Stimulated activated naive CD4-positive, alpha-beta T cell (primary cell): ENCODE measurements around the gene BLOC1S3.

ENCODE experiments used
- DNase-seq, 6 experiments: peaks; one replicate each; lab custom pipeline; 2025; lab: John Stamatoyannopoulos, UW

The BLOC1S3 gene

DNA sequence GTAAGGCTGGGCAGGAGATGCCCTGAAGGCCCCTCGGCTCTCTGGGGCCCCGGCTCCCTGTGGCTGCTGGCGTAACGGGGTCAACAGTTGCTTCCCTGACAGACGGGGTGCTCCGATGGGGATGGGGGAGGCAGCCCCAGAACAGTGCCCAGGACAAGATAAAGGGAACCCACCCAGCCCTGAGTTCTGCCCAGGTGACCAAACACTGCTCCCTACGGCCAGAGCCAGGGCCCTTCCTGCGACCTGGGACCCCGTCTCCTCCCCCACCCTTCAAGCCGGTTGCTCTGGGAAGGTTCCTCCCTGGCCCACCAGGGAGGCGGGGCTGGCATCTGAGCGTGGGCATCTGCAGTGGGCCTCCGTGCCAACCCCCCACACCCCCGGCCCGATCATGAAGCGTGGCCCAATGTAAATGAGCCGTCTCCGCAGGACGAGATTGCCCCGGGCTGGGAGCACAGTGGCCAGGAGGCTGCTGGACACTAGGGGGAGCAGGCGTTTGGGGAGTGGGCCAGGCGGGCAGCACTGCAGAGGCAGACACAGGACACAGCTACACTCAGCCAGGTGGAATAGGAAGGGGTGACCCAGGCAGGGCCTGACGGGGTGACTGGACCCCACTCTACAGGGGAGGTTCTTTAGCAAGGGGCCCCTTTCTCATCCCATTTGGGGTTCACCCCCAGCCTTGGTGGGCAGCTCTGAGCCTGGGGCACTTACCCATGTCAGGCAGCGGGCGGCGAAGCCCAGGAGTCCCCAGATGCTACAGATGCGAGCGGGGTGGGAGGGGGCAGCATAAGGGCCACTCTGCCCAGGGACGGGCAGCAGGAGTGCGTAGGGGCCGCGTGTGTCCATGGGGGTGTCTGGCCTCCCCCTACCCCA lies 16.6 kb upstream of the BLOC1S3 start:
- DNase-seq: no peak

DNA sequence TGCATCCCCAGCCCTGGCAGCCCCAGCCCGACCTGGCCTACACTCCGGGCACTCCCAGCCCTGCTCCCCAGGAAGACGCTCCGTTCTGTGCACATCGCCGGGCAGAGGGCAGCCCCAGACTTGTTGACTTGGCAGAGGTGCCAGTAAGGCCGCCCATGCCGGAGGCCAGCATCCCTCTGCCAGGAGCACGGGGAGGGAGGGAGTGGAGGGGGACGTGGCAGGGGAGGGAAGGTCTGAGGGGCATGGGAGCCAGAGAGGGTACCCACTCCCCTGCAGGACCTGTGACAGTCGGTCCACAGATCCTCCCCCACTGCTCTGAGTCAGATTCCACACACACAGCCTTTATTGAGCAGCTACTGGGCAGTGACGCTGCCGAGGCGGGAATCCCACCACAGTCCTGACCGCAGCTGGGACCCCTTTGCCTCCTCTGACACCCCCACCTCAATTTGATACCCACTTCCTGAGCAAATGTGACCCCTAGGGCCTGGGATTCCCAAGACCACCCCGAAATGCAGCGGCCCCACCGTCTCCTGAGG lies 15.9 kb upstream of the BLOC1S3 start:
- DNase-seq: no peak

DNA sequence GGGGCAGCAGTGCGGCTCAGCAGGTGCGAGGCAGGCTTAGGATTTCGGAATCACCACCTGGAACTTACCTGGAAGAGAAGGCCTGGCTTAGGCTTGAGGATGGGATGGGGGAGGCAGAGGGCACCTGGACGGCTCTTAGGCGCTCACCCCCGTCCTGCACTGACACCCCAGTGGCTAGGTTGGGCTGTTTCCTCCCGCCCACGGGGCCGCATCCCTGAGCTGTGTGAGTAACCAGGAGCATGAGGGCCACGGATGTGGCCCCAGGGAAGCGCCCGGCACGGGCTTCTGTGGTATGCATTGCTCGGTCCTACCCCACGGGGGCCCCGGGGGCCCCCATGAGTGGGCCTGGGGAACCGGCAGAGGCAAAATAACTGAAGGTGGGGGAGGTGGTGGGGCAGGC lies 15.4 kb upstream of the BLOC1S3 start:
- no peak for DNase-seq

DNA sequence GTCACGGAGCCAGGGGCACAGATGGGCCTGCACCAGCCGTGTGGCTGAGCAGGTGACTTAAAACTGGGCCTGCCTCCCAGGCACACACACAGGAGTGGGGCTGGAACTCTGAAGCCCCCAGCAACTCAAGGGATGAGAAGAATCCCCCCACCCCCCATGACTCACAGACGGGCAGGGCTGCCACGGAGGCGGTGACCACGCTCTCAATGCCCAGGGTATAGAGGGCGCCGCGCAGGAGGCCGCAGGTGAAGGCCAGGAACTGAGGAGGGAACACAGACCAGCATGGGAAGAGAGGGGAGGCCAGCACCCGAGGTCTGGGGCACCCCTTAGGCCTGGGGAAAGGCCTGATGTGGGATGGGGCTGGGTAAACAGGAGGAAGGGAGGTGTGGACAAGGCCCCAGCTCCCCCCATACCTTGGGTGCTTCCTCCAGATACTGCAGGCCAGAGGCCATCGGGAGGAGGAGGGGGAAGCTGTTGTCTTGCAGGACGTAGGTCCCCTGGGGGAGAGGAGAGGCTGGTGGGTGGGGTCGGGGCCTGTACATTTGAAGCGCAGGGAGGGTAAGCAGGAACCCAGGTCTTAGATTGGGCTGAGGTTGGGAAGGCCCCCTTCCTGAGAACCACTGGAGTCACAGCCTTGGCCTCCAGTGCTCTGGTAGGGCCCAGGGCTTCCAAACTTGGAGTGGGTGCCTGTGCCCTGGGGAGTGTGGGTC lies 14.7 kb upstream of the BLOC1S3 start:
- DNase-seq: no peak

DNA sequence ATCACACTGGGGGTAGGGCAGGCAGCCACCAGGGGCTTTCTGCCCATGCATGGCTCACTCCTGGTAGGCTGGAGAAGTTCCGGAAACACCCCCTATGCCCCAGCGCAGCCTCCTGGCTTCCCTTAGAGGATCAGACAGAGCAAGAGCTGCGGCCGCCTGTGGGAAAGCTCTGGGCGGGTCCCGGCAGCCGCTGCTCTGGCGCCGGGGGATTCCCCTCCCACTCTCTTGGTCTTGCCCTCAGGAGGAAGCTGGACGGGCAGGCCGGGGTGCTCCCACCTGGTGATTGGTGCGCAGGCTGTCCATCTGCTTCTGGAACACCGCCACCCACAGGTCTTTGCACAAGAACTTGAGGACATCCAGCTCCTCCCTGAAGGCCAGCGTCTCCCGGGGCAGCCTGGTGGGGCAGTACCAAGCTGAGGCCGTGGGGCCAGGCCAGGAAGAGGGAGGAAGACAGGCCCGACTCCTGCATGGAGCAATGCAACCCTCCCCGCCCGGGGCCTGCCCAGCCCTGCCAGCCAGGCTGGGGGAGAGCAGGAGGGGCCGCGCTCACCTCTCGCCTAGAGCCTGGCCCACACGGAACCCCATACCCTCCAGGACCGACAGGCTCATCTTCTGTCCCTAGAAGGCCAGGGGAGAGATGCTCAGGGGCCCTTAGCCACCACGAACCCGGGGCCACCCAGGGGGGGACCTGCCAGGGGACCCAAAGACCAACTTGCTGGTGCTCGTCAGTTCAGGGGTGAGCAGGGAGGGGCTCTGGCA lies 13.8 kb upstream of the BLOC1S3 start:
- DNase-seq: peak in 5 of 6 experiments; percentile 7 to 29 (median 23)

DNA sequence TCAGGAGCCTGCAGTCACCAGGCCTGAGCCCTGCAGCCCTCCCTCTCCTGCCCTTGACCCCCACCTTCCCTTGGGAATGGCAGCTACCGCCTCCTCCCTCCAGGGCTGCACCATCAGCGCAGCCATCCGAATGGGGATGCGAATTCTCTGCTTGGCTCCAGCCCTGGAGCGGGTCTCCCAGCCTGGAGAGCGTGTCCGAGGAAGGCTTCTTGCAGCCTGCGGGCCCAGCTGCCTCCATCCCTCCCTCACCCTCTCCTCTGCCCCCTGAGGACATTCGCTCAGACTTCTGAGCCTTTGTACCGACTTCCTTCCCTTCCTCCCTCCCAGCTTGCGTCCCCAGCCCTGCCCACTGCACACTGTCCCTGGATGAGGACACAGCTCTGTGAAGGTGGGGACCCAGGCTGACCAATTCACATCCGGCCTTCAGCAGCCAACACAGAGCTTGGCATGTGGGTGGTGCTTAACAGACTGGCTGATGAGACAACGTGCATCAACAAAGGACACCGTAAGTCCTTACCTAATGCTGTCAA lies 11.8 kb upstream of the BLOC1S3 start:
- DNase-seq: no peak

DNA sequence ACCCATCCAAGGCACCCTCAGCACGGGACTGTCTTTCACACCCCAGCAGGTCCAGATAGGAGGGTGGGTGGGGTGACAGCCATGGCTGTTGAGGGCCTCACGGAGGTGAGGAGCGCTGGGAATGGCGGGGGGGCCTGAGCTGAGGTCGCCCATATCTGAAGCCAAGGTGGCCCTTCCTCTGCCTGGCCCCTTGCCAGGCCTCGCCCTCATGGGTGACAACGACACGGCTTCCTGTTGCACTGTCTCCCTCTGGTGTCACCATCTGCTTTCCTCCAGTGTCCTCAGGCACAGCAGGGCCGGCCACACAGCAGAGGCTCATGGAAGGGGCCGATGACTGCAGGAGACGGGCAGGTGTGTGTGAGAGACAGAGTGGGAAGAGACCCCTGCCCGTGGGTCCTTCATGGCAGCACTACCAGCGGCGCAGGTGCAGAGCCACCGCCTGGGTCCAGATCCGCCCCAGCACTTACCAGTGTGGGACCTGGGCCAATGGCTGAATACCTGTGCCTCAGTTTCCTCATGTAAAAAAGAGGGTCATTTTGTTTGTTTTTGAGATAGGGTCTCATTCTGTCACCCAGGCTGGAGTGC lies 9.7 kb upstream of the BLOC1S3 start:
- DNase-seq: no peak

DNA sequence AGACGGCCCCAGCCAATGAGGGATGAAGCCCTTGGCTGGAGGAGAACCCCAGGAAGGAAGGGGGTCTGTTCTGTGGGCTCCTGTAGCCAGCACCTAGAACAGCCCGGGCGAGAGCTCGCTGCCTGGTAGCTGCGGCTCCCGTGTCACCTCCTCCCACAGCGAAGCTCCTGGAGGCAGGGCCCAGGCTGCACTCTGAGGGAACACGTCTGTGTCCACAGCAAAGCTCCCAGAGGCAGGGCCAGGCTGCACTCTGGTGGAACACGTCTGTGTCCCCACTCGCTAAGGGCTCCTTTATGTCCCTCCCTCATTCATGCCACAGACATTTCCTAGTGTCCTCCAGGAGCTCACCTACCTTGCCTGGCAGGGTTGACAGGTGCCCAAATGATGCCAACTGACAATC lies 9.0 kb upstream of the BLOC1S3 start:
- DNase-seq: no peak

DNA sequence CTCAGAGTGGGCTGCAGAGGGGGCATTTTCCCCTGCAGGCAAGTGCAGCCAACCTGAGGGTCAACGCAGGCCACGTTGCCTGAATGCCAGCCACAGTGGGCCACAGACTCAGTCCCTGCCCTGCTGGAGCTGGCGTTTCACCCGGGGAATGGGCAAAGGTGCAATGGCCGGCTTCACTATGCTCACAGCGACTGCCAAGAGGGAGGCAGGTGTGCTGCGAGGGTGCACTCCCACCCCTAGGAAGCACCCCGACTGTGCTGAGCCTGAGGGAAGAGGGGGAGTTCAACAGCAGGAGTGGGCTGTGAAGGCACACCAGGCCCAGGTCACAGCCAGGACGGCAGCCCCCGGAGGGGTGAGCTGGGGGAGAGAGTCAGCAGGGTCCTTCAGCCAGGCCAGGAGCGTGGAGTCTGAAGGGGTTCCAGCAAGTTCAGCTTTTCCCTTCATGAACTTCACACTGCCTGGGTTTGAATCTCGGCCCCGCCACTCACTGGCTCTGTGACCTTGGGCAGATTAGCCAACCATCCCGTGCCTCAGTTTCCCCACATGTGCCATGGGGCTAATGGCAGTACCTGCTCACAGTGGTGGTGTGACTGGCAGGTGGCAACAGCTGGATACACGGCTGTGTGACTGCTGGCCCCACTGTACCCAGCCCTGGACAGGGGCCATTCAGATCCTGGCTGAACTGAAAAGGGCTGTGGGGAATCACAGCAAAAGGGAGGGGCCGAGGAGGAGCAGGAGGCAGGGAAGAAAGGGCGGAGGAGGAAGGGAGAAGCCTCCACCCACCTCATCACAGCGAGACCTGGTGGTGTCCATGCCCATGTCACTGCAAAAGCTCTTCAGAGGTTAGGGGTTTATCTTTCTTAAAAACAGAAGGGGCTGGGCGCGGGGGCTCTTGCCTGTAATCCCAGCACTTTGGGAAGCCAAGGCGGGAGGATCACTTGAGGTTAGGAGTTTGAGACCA lies 8.2 kb upstream of the BLOC1S3 start:
- no peak for DNase-seq

DNA sequence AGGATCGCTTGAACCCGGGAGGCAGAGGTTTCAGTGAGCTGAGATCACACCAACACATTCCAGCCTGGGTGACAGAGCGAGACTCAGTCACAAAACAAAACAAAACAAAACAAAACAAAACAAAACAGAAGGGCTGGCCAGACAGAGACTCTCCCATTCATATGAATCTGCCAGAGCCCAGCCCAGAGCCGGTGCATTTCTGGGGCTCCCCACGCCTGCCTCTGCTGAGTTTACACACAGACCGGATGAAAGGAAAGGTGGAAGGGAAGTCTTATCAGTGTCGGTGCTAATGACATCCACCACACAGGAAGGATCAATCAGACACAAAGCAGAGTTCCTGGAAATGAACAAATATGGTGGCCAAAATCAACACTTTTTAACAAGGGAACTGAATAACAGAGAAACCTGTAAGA lies 7.4 kb upstream of the BLOC1S3 start:
- peak in 5 of 6 experiments; percentile 18 to 52 (median 49) for DNase-seq

DNA sequence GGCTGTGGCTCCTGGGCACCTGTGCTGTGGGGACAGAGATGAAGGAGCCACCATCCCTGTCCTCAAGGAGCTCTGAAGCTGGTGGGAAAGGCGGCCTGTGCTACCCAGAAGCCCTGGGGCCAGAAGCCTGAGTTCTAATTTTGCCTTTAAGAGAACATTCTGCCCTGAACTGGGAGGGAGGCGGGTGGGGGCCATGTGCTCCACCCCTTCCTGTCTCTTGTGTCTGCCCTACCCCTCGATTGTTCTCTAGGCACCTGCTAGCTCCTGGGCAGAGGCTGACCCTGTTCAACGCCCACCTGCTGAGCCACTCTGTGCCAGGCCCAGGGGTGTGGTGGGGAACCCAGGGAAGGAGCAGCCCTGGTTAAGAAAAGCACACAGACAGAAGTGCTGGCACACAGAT lies 6.4 kb upstream of the BLOC1S3 start:
- peak in 4 of 6 experiments; percentile 13 to 22 (median 18) for DNase-seq

DNA sequence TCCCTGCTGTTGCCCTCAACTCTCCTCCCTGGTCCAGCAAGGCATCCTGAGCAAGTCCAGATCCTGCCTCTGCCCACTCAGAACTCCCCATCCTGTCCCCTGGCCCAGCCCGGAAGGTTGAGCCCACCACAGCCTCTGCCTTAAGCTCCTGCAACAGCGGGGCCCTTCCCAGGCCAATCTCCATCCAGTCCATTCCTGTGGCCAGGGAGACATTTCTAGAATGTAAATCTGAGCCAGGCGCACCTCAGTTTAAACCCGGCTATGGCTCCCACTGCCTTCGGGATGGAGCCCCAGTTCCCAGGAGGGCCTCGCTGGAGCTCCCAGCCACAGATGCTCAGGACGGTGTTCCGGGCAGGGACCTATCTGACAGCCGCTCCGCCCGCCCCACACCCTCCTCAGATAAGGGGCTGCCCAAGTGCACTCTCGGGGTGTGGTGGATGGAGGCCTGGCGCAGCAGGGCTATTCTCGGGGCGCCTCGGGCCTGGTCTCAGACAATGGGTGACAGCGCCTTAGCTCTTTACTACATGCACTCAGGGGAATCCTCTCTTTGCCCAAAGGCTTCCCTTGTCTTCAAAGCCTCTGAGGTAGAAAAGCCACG lies 5.9 kb upstream of the BLOC1S3 start:
- no peak for DNase-seq

DNA sequence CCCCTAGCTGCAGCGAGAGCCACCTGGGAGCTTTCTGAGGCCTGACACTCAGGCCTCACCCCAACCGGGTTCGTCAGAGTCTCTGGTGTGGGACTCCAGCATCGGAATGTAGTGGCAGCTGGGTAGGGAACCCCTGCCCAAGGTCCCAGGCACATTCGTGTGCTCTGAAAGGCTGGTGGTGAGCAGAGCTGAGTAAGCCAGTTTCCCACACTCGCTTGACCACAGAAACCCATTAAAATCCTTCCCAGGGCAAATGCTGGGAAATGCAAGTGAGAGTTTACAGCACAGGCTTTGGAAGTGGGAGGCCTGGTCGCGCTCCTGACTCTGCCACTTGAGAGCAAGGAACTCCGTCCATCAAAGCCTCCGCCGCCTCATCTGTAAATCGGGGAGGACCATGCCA lies 4.8 kb upstream of the BLOC1S3 start:
- DNase-seq: no peak

DNA sequence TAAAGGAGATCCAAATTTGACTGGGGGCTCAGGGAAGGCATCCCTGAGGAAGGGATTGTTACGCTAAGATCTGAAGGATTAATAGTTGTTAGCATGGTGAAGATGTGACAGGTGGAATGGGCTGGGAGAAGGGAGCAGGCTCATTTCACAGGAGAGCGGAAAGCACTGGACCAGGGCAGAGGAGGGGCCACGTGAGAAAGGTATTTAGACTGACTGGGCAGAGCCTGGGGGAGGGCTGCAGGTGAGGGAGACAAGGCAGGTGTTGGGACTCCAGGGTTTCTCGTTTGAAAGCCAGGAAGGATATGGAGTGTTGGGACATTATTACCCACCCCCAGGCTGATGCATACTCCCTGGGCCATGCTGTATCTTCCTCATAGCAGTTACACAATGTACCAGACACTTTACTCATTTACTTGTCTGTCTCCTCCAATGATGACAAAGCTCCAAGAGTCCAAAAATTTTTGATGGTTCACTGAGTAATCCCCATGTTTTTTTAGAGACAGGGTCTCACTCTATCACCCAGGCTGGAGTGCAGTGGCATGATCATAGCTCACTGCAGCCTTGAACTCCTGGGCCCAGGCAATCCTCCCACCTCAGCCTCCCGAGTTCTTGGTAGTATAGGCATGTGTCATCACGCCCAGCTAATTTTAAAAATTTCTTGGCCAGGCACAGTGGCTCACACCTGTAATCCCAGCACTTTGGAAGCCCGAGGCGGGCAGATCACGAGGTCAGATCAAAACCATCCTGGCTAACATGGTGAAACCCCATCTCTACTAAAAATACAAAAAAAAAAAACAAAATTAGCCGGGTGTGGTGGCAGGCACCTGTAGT lies 2.9 kb upstream of the BLOC1S3 start:
- no peak for DNase-seq

DNA sequence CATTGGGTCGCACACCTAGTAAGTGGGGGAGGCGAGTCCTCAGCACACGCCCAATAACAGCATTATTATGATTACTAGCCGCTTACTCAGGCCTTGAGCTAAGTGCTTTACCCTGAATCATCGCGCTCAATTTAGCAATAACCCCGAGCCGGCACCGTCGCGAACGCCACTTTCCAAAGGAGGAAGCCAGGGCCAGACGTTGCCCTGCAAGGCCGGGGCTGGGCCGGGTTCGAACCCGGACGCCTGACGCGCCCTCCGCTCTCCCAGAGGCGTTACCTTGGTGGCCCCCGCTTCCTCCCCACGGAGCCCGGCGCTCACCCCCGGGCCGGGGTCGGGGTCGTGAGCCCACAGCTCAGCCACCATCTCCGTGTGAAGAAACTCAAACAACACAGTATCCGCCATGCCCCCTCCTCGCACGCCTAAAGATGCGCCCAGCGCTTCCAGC lies 745 bp upstream of the BLOC1S3 start, which contains the start of gene TRAPPC6A:
Gene TRAPPC6A, minus strand, starts transcription at position 421 of the 445 bp plus-strand sequence. Its CDS starts 19 bp downstream, at position 402.
- no peak for DNase-seq

DNA sequence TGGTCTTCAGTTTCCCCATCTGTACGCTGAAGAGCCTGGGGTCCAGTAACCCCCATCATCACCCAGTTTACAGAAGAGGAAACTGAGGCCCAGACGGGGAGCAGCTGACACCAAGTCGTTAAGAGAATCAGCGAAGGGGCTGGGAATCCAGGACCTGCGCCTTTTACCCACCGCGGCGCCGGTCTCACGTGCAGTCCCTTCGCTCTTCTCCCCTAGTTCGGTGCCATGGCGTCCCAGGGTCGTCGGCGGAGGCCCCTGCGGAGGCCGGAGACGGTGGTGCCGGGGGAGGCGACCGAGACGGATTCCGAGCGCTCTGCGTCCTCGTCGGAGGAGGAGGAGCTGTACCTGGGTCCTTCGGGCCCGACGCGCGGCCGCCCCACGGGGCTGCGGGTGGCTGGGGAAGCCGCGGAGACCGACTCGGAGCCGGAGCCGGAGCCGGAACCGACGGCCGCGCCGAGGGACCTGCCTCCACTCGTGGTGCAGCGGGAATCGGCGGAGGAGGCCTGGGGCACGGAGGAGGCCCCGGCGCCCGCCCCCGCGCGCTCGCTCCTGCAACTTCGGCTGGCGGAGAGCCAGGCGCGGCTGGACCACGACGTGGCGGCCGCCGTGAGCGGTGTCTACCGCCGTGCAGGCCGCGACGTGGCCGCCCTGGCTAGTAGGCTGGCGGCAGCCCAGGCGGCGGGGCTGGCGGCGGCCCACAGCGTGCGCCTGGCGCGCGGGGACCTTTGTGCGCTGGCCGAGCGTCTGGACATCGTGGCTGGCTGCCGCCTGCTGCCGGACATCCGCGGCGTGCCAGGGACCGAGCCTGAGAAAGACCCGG lies 698 bp downstream of the BLOC1S3 start:
- peak in 3 of 6 experiments; percentile 25 to 57 (median 41) for DNase-seq

DNA sequence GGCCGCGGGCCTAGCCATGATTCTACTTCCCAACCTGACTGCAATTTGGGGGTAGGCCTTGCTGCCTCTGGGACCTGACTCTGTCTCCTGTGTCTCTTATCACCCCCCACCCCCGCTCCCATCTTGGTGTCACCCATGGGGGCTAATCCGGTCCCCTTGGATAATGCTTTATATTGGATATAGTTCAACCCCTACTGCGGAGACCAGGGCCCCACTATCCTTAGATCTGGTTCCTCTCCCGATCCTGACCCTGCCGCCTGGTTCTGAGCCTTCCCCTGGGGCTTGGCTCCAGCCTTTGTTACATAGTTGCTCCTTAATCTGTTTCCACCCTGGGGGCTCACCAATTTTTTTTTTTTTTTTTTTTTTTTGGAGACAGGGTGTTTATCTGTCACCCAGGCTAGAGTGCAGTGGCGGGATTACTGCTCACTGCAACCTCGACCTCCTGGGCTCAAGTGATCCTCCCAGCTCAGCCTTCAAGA lies 1.3 kb downstream of the BLOC1S3 start:
- DNase-seq: no peak

DNA sequence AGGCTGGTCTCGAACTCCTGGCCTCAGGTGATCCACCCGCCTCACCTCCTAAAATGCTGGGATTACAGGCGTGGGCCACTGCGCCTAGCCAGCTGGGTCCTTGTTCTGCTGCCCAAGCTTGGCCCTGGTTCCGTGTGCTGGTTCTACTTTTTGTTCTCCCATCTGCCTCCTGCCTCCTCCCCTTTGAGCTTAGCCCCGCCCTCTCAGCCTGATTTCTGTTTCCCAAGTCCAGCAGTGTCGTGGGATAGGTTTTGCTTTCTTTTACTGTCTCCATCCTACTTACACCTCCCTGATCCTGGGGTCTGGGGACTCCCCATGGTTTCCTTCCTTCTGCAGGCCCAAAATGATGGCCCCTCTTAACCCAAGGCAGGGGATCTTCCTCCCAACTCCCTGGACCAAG lies 2.4 kb downstream of the BLOC1S3 start:
- DNase-seq: no peak
